Cardiac fibroblast (primary cell): Measurements from ENCODE around the gene SH3BP5.
A peak's percentile ranks its signal among the peaks of the same experiment; 100 is the strongest.

ENCODE experiments used
- DNase-seq, 2 donors: peaks; one replicate each; pipeline versions ENCODE4 v3.0.0 to v3.0.0-alpha.2; 2010; ENCODE audit warnings: low read depth in 2 of 2
- H3K4me3 ChIP-seq, 2 donors: replicated peaks in 1 of 2; 1 replicate in 1 of 2; 2 replicates in 1 of 2; pipeline ENCODE4 v1.5.1; 2011; ENCODE audit warnings: low read depth in 2 of 2, low read length in 2 of 2, mild to moderate bottlenecking in 2 of 2, moderate library complexity in 1 of 2
- TF ChIP-seq, protein P1 (sequence below): IDR thresholded peaks from one replicate; pipeline ENCODE4 v1.5.1; 2011; ENCODE audit warnings: low read depth, mild to moderate bottlenecking, low read length, inconsistent platforms

Gene SH3BP5, protein sequence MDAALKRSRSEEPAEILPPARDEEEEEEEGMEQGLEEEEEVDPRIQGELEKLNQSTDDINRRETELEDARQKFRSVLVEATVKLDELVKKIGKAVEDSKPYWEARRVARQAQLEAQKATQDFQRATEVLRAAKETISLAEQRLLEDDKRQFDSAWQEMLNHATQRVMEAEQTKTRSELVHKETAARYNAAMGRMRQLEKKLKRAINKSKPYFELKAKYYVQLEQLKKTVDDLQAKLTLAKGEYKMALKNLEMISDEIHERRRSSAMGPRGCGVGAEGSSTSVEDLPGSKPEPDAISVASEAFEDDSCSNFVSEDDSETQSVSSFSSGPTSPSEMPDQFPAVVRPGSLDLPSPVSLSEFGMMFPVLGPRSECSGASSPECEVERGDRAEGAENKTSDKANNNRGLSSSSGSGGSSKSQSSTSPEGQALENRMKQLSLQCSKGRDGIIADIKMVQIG

DNA sequence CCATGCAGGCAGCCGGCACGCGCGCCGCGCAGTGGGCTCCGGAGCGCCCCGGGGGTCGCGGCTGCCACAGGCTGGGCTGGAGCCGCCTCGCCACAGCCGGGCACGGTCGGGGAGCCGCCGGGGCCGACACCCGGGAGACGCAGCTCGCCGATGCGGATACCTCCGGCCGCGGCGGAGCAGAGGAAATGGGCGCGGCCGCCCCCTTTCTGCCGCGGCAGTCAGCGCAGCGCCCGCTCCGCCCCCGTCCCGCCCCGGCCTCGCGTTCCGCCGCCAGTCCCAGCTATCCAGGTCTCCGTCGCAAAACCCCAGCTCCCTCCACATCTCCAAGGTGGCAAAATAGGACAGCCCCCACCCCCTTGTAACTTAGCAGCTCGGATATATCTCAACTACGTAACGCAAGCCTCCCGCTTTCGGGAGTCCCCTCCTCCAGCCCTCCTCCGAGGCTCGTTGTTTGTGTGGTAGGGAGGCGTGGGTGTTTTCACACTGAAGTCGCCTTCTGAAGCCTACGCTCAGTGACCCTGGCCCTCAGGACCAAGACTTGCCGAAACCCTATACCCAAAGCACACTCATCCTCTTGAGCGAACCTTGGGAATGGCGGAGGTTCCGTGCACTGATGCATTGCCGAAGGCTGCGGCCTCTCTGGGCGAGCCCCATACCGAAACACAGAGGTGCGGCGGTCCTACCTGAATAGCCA lies at the start of gene SH3BP5:
SH3BP5 (minus strand) TSS at position 182 of the 694 bp plus-strand sequence; CDS start at position 4, 178 bp downstream.
- H3K4me3 ChIP-seq, result peak within 1 kb of the TSS; percentile 90 to 98
- peak; percentile 59 to 76 for DNase-seq
- TF ChIP-seq, protein P1, sequence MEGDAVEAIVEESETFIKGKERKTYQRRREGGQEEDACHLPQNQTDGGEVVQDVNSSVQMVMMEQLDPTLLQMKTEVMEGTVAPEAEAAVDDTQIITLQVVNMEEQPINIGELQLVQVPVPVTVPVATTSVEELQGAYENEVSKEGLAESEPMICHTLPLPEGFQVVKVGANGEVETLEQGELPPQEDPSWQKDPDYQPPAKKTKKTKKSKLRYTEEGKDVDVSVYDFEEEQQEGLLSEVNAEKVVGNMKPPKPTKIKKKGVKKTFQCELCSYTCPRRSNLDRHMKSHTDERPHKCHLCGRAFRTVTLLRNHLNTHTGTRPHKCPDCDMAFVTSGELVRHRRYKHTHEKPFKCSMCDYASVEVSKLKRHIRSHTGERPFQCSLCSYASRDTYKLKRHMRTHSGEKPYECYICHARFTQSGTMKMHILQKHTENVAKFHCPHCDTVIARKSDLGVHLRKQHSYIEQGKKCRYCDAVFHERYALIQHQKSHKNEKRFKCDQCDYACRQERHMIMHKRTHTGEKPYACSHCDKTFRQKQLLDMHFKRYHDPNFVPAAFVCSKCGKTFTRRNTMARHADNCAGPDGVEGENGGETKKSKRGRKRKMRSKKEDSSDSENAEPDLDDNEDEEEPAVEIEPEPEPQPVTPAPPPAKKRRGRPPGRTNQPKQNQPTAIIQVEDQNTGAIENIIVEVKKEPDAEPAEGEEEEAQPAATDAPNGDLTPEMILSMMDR, result peak; percentile 20

DNA sequence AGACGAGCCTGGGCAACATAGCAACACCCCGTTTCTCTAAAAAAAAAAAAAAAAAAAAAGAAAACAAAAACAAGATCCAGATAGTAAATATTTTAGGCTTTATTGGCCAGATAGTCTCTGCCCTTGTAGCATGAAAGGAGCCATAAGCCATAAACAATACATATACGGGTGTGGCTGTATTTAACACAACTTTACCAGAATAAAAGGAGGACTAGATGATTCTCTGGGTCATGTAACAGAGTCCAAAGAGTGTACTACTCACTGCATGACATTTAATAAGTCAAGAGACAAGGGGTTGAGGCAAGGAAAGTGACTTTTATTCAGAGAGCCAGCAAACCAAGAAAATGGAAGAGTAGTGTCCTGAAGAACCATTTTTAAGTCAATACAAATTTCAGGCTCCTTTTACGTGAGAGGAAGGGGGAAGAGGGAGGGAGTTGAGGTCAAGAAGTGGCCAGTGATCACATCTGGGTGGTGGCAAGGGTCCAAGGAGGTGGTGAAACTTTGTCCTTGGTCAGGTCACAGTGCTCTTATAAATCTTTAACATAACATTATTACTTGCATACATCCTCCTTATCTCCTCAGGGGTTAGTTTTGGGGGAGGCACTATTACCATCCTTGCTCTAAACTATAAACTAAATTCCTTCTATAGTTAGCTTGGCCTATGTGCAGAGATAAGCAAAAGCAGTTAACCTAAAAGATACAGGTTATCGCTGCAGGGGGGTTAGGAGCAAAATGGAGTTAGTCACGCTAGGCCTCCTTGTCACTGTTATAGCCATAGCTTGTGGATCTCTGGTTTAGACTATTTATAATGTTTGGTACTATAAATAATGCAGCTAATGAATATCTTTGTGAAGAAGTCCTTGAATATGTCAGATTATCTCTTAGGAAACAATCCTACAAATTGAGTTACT lies 48.8 kb upstream of the SH3BP5 start:
- TF ChIP-seq, protein P1, result no peak
- H3K4me3 ChIP-seq, result no peak overlapping the region
- no peak for DNase-seq

DNA sequence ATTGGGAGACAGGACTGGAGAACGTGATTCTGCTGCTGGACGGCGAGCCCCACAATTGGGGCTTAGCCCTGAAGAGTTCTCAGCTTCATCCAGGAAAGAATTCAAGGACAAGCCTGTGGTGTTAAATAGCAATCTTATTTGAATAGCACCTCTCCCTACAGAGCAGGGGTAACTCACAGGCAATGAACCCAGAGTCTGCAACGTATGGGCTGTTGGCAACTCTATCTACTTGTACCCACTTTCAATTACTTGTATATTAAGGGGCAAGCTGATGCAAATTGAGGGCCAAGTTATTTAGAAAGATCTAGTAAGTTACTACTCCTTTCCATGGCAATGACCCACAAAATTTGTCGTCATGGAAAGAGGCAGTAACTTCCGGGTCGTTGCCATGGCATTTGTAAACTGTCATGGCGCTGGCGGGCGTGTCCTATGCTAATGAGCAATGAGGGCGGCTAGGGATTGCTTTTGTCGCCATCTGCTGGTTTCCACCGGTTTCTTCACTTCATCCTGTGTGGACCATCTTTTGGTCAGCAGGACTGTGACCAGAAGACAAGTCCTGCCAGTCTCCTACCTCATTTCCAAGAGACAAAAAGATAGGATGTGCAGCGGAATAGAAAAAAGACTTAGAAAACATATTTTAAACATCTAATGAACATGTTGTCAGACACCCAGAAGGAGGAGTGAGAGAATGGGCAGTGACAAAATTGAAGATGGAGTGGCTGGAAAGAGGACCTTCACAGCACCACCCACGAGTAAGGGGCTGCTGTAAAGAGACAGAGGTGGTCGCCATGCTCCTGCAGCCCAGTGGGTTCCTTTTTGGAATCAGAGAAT lies 45.8 kb upstream of the SH3BP5 start:
- TF ChIP-seq, protein P1, result peak; percentile 83
- peak; percentile 98 for DNase-seq
- no peak overlapping the region for H3K4me3 ChIP-seq

DNA sequence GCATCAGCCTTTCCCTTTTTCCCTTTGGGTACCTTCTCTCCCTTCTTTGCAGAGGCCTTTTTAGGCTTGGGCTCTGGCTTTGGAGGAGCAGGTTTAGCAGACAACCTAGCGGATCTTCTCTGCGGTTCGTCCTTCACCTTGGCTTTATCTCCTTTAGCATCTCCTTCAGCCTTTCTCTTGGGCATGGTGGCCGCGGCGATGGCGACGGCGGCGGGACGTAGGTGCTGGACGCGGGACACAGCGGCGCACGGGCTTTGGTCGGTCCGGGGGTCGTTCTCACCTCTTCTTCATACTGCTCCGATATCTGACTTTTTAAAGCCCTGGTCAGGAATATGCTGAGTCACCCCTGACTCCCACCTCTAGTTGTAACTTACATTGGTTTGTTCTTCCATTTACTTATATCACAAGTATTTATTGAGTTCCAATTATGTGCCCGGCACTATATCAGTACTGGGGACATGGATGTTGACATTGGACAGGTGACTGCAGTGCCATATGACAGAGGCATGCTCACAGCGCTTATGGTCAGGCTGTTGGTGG lies 43.1 kb upstream of the SH3BP5 start:
- TF ChIP-seq, protein P1, result no peak
- H3K4me3 ChIP-seq, result no peak overlapping the region
- DNase-seq, result no peak

DNA sequence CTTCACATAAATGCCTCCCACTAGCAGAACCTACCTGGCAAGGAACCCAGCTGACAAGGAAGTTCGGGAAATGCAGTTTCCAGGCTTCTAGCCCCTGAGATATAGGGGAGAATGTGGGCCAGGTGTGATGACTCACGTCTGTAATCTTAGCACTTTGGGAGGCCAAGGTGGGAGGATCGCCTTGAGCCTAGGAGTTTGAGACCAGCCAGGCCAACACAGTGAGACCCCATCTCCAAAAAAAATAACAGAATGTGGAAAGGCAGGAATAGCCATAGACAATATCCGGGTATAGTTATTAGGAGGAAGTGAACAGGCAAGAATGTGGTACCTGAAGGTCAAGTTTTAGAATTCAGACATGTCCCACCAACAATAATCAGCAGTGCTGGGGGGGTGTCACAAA lies 40.5 kb upstream of the SH3BP5 start:
- TF ChIP-seq, protein P1, result no peak
- DNase-seq, result no peak
- no peak overlapping the region for H3K4me3 ChIP-seq
